Astrocyte (in vitro differentiated cells and primary cell): ENCODE data around the gene USP54. TPM values are rescaled to one million over a fixed set of nuclear protein-coding genes. Genes with fewer than 3 reads are reported as not detected.

Experiments used
- DNase-seq: peaks from one replicate; pipeline ENCODE4 v3.0.0-alpha.2; 2010; ENCODE audit warnings: low read depth
- FAIRE-seq: peaks from 2 replicates; lab custom pipeline; 2011; peaks lifted over from hg19 to GRCh38; lab: Jason Lieb, UNC
- H2AFZ ChIP-seq: 2 replicates; pipeline ENCODE4 v1.6.0; 2012; ENCODE audit warnings: low read depth, low read length, inconsistent platforms
- H3K27ac ChIP-seq: 2 replicates; pipeline ENCODE4 v1.5.1; 2011; ENCODE audit warnings: low read depth, low read length, inconsistent platforms
- H3K27me3 ChIP-seq: 2 replicates; pipeline ENCODE4 v1.6.0; 2011; ENCODE audit warnings: low read length, inconsistent platforms; ENCODE audit not compliant: insufficient read depth
- H3K36me3 ChIP-seq: 2 replicates; pipeline ENCODE4 v1.5.1; 2011; ENCODE audit warnings: low read length, inconsistent platforms; ENCODE audit not compliant: insufficient read depth
- H3K4me1 ChIP-seq: 2 replicates; pipeline ENCODE4 v1.5.1; 2011; ENCODE audit warnings: low read length, inconsistent platforms; ENCODE audit not compliant: insufficient read depth
- H3K4me2 ChIP-seq: 2 replicates; pipeline ENCODE4 v1.6.0; 2012; ENCODE audit warnings: low read length, inconsistent platforms
- H3K4me3 ChIP-seq: 2 replicates; pipeline ENCODE4 v1.5.1; 2011; ENCODE audit warnings: low read depth, mild to moderate bottlenecking, low read length, inconsistent platforms; ENCODE audit not compliant: insufficient read depth
- H3K79me2 ChIP-seq: 2 replicates; pipeline ENCODE4 v1.6.0; 2012; ENCODE audit warnings: mild to moderate bottlenecking, low read length, inconsistent platforms; ENCODE audit not compliant: insufficient read depth
- H3K9ac ChIP-seq: 2 replicates; pipeline ENCODE4 v1.6.0; 2012; ENCODE audit warnings: mild to moderate bottlenecking, low read length, inconsistent platforms
- H3K9me3 ChIP-seq: 2 replicates; pipeline ENCODE4 v1.5.1; 2012; ENCODE audit warnings: low read depth, mild to moderate bottlenecking, low read length, inconsistent platforms; ENCODE audit not compliant: insufficient read depth
- H4K20me1 ChIP-seq: 2 replicates; pipeline ENCODE4 v1.6.0; 2012; ENCODE audit warnings: low read length, inconsistent platforms; ENCODE audit not compliant: insufficient read depth
- H3K27ac Mint-ChIP-seq: one replicate; pipeline ENCODE4 v1.8.0; 2021; ENCODE audit warnings: mild to moderate bottlenecking, mixed read lengths; ENCODE audit not compliant: unreplicated experiment
- H3K27me3 Mint-ChIP-seq: one replicate; pipeline ENCODE4 v1.8.0; 2021; ENCODE audit warnings: low read depth, mixed read lengths; ENCODE audit not compliant: unreplicated experiment
- H3K36me3 Mint-ChIP-seq: one replicate; pipeline ENCODE4 v1.8.0; 2021; ENCODE audit warnings: low read depth, mixed read lengths; ENCODE audit not compliant: unreplicated experiment
- H3K4me1 Mint-ChIP-seq: one replicate; pipeline ENCODE4 v1.8.0; 2021; ENCODE audit warnings: low read depth, mixed read lengths; ENCODE audit not compliant: unreplicated experiment
- H3K4me3 Mint-ChIP-seq: one replicate; pipeline ENCODE4 v1.8.0; 2021; ENCODE audit warnings: mild to moderate bottlenecking, moderate library complexity, mixed read lengths; ENCODE audit not compliant: unreplicated experiment
- H3K9me3 Mint-ChIP-seq: one replicate; pipeline ENCODE4 v1.8.0; 2021; ENCODE audit warnings: mild to moderate bottlenecking, mixed read lengths; ENCODE audit not compliant: unreplicated experiment
- EZH2 ChIP-seq: IDR thresholded peaks from 2 replicates; pipeline ENCODE4 v1.6.1; 2012; ENCODE audit warnings: mild to moderate bottlenecking, low read length, inconsistent platforms; ENCODE audit not compliant: insufficient read depth
- total RNA-seq: library from RNA; stranded (reverse); gene quantifications from 2 replicates; pipeline ENCODE4 v1.2.1, GENCODE V29; 2021
- TF ChIP-seq, protein P1 (sequence below): IDR thresholded peaks from 2 replicates; pipeline ENCODE4 v1.5.1; 2011; ENCODE audit warnings: low read depth, mild to moderate bottlenecking, inconsistent platforms, low read length, moderate library complexity; ENCODE audit not compliant: insufficient read depth

Gene USP54
- total RNA-seq, 1 donor from 2014 or later: 85.9 TPM

DNA sequence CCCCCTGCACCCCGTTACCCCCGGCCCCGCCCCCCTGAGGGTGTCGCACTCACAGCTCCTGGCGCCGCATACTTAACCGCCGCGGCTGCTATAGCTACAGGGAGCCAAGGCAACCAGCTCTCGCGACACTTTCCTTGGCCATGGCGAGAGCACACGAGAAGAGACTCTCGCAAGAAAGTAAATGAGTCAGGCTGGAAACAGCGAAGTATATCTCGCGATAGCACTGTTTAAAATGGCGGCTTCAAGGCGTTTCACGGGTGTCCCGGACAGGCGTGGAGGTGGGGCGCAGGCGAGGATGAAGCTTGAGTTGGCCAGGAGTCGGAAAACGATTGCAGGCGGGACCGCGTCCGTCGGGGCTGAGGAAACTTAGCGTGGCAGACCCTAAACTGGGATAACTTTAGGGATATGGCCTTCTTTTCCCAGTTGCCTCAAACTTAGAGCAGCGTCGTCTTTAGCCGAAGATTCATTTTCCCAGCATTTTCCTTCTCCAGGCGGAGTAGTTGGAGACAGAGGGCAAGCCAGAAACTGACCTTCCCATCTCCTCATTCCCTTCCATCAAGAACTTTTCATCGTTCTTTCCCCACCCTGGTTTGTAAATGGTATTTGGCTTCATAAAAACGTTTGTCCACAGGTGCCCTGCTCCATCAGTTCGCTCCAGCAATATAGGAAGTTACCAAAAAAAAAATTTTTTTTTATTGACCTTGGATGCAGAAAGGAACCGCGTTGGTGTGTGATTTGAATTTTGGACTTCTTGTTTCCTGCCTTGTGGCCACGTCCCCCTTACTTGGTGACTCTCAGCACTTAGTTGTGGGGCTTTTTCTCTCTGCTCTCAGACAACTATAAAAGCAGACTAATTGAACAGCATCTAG, 35.0 kb upstream of the USP54 start:
- H3K9me3 ChIP-seq: no peaks in the 10 kb centered on the region
- Mint-ChIP-seq H3K9me3 (peaks cover 4% of the 10 kb centered on the region), H3K27me3 (no peaks in the 10 kb centered on the region), H3K36me3 (peaks cover 2% of the 10 kb centered on the region), H3K27ac (peak overlapping the region; percentile 99), H3K4me1 (peaks cover 2% of the 10 kb centered on the region), H3K4me3 (peak overlapping the region; percentile 97)
- peaks cover 11% of the 10 kb centered on the region for H3K79me2 ChIP-seq
- H3K27me3 ChIP-seq: no peaks in the 10 kb centered on the region
- no peaks in the 10 kb centered on the region for H3K36me3 ChIP-seq
- FAIRE-seq (no peak), DNase-seq (peak; percentile 93)
- H3K4me1 ChIP-seq: peaks cover 9% of the 10 kb centered on the region
- H2AFZ ChIP-seq: peak overlapping the region; percentile 89
- H3K4me2 ChIP-seq: peak overlapping the region; percentile 97
- H4K20me1 ChIP-seq: no peaks in the 10 kb centered on the region
- peak overlapping the region; percentile 81 for H3K4me3 ChIP-seq
- TF ChIP-seq EZH2: no peak
- TF ChIP-seq, protein P1, sequence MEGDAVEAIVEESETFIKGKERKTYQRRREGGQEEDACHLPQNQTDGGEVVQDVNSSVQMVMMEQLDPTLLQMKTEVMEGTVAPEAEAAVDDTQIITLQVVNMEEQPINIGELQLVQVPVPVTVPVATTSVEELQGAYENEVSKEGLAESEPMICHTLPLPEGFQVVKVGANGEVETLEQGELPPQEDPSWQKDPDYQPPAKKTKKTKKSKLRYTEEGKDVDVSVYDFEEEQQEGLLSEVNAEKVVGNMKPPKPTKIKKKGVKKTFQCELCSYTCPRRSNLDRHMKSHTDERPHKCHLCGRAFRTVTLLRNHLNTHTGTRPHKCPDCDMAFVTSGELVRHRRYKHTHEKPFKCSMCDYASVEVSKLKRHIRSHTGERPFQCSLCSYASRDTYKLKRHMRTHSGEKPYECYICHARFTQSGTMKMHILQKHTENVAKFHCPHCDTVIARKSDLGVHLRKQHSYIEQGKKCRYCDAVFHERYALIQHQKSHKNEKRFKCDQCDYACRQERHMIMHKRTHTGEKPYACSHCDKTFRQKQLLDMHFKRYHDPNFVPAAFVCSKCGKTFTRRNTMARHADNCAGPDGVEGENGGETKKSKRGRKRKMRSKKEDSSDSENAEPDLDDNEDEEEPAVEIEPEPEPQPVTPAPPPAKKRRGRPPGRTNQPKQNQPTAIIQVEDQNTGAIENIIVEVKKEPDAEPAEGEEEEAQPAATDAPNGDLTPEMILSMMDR: no peak
- peak overlapping the region; percentile 86 for H3K27ac ChIP-seq
- H3K9ac ChIP-seq: peak overlapping the region; percentile 92

DNA sequence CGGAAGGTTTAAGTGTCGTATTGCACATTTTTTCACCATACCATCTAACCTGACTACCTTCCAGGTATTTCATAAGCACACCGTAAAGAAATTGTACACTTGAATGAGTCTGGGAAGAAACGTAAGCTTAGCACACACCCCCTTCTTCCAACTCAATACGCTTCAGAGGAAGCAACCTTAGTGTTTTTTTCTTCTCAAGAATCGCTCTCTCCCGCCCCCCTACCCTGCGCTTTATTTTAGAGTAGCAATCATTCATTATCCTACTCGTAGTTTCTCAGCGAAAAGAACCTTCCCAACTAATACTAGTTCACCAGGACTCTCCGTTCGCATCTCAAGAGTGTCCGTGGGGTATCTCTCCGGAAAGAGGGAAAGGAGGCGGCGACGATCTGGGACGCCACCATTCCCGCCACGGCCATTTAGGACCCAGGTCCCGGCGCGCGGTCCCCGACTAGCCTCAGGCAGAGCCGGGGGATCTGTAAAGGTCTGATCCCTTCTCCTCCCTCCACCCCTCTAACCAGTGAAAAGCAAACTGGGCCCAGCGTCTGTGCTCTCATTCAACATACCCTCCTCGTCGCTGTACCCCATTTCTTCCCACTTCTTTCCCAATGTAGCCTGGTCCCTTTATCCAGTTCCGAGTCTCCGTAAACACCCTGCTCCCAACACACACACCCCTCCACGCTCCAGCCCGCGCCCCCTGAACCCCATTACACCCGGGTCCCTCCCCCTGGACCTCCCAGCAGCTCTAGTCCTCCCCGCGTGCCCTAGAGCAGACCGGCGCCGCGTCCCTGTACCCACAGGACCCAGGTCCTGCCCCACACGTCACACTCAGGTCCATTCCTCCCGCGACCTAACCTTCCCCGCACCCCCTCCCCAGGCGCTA, 34.1 kb upstream of the USP54 start:
- H3K27ac Mint-ChIP-seq: peak overlapping the region; percentile 94
- Histone ChIP-seq H3K79me2 (peaks cover 11% of the 10 kb centered on the region), H3K4me2 (peak overlapping the region; percentile 97), H3K36me3 (no peaks in the 10 kb centered on the region), H3K27me3 (no peaks in the 10 kb centered on the region), H3K4me1 (peaks cover 9% of the 10 kb centered on the region), H3K9me3 (no peaks in the 10 kb centered on the region), H2AFZ (peak overlapping the region; percentile 94), H3K27ac (peak overlapping the region; percentile 63), H3K9ac (peak overlapping the region; percentile 92), H3K4me3 (peak overlapping the region; percentile 81), H4K20me1 (no peaks in the 10 kb centered on the region)
- DNase-seq (peak; percentile 32), FAIRE-seq (no peak)
- H3K9me3 Mint-ChIP-seq: peaks cover 4% of the 10 kb centered on the region
- H3K36me3 Mint-ChIP-seq: peaks cover 2% of the 10 kb centered on the region
- H3K27me3 Mint-ChIP-seq: no peaks in the 10 kb centered on the region
- peak overlapping the region; percentile 97 for H3K4me3 Mint-ChIP-seq
- peaks cover 2% of the 10 kb centered on the region for H3K4me1 Mint-ChIP-seq
- no peak for TF ChIP-seq EZH2
- TF ChIP-seq, protein P1: no peak
